Left cardiac atrium (tissue), 4 donors: ENCODE data around the gene PIANP. TPM values are rescaled to one million over a fixed set of nuclear protein-coding genes. Genes with fewer than 3 reads are reported as not detected.
A peak's percentile ranks its signal among the peaks of the same experiment; 100 is the strongest.
"Not testable (repeated sequence)": the region's sequence is repeated elsewhere in the genome, so short reads cannot be mapped to it uniquely, and the experiment has no call there.

Source experiments
- ATAC-seq, 2 donors: fragments of 200-7000 bp; cut with Tn5 transposase; one replicate each; pipeline ENCODE4 v1.9.1; 2020; ENCODE audit warnings: mild to moderate bottlenecking in 2 of 2, moderate library complexity in 2 of 2
- DNase-seq: peaks from one replicate; pipeline ENCODE4 v3.0.0-alpha.2; 2020
- intact Hi-C, 2 donors: fragments of 100-400 bp; cut with DNase I; formaldehyde crosslinking; loops; one replicate each; pipeline versions ENCODE4 v1.14.1 to v1.15.1; 2022 to 2023
- long read RNA-seq: library from polyadenylated mRNA; unstranded; transcript quantifications from one replicate; pipeline ENCODE4 v2.0.0, GENCODE V29; 2021
- total RNA-seq, 2 donors: library from RNA; stranded (reverse); fragmentation: NEBNext Ultra II Directional; extraction: Animal tissue kit (Norgen Biotek cat#: 25700); gene quantifications; one replicate each; pipeline ENCODE4 v1.2.1, GENCODE V29; 2021
- donor health status: DM: no; HTN: yes; CAD: no.
- donor health status: DM: no; HTN: yes; CAD: no; lungs with severe emphysema.
- donor health status: DM: yes; HTN: yes; CAD: no.
- donor health status: Dilated cardiomyopathy.

The PIANP gene
- under 1 TPM; 0.18 to 0.42 TPM for total RNA-seq
- long read RNA-seq = 0 reads

DNA sequence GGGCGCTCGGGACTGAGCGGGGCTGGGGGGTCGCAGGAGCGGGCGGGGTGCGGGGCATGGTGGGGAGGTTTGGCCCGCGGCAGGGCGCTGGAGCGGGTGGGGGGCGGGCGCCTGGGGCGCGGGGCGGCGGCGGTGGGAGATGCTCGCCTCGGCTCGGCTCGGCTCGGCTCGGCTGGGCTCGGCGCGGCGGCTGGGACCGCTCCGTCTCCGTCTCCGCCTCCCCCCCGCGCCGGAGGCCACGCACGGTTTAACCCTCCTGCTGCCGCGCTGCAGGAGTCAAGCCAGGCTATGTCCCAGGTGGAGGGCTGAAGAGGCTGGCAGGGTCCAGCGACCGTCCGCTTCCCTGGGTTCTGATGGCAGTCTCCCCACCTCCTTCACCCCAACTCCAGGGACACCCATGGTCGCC lies at the start of gene PIANP:
TSS of gene PIANP (minus strand) at position 170 of the 406 bp plus-strand sequence. CDS start 2,754 bp downstream, outside the sequence.
- ATAC-seq (peak; percentile 84 to 86), DNase-seq (peak; percentile 45)
- intact Hi-C loops = no loop called here

- no peak for DNase-seq
- no peak for ATAC-seq
- intact Hi-C loops = no loop called here
These were observed 48.1 kb upstream of the PIANP start for GRCh38 chr12:6748761-6749160.

GRCh38 chr12:6747216-6747615 lies 46.6 kb upstream of the PIANP start:
- ATAC-seq (no peak), DNase-seq (no peak)
- intact Hi-C loops = no loop called here

- intact Hi-C loops = no loop called here
- ATAC-seq (peak; percentile 34 to 38), DNase-seq (no peak)
These were observed 45.3 kb upstream of the PIANP start for GRCh38 chr12:6745741-6746525.

- DNase-seq, intact Hi-C loops, ATAC-seq: not testable (repeated sequence)
These were observed 42.7 kb upstream of the PIANP start for GRCh38 chr12:6743300-6743699.

GRCh38 chr12:6742834-6743233 lies 42.2 kb upstream of the PIANP start:
- no peak for ATAC-seq
- intact Hi-C loops = no loop called here
- DNase-seq = no peak

GRCh38 chr12:6742080-6742479 lies 41.5 kb upstream of the PIANP start:
- ATAC-seq, intact Hi-C loops, DNase-seq: not testable (repeated sequence)

DNA sequence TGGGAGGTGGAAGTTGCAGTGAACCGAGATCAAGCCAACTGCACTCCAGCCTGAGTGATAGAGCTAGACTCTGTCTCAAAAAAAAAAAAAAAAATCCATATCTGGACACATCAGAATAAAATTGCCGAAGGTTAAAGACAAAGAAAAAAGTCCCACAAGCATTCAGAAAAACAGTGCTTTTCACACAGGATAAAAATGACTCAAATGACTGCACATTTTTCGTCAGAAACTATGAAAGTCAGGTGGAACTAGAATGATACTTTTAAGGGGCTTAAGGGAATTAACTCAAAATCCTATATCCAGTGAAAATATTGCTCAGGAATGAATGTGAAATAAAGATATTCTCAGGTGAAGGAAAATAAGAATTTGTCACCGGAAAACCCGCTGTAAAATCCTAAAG lies 36.1 kb upstream of the PIANP start:
- ATAC-seq = no peak
- DNase-seq = no peak
- intact Hi-C loops = loop anchor here in 1 of 2 donors (5.0 kb wide), 1 partner anchor 41 kb away; no protein-coding TSS in a partner anchor

GRCh38 chr12:6735448-6736191 lies 35.0 kb upstream of the PIANP start:
- ATAC-seq (peak; percentile 90 to 93), DNase-seq (peak; percentile 71)
- intact Hi-C loops = loop anchor here in 1 of 2 donors (5.0 kb wide), 1 partner anchor 42 kb away; no protein-coding TSS in a partner anchor

GRCh38 chr12:6734506-6735387 lies 34.1 kb upstream of the PIANP start:
- DNase-seq = no peak
- intact Hi-C loops = loop anchor here (5.0 kb wide), 1 partner anchor 43 kb away; no protein-coding TSS in a partner anchor
- no peak for ATAC-seq

DNA sequence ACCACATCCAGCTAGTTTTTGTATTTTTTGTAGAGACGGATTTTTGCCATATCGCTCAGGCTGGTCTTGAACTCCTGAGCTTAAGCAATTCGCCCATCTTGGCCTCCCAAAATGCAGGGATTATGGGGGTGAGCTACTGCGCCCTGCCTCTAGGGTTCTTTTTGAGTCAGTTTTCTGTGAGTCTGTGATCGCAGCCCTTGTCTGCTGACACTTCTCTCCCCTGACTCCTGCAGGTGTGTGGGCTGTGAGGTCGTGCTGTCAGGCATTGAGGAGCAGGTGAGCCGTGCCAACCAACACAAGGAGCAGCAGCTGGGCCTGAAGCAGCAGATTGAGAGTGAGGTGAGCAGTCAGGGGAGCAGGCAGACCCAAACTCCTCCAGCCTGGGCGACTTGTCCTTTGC lies 29.6 kb upstream of the PIANP start:
- DNase-seq (no peak), ATAC-seq (no peak)
- intact Hi-C loops = loop anchor here in 1 of 2 donors (5.0 kb wide), 1 partner anchor 47 kb away; no protein-coding TSS in a partner anchor

DNA sequence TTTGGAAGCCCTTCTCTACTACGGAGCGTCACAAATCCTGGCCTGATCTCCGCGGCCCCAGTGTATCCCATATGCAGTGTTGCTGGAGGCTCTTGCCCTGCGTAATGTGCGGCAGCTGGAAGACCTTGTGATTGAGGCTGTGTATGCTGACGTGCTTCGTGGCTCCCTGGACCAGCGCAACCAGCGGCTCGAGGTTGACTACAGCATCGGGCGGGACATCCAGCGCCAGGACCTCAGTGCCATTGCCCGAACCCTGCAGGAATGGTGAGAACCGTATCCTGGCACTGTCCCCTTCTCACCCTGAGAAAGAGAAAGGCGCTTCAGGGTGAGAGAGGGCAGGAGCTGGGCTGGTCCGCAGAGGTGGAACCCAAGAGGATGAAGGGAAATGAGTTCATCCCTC lies 28.6 kb upstream of the PIANP start:
- ATAC-seq (no peak), DNase-seq (no peak)
- intact Hi-C loops = no loop called here

DNA sequence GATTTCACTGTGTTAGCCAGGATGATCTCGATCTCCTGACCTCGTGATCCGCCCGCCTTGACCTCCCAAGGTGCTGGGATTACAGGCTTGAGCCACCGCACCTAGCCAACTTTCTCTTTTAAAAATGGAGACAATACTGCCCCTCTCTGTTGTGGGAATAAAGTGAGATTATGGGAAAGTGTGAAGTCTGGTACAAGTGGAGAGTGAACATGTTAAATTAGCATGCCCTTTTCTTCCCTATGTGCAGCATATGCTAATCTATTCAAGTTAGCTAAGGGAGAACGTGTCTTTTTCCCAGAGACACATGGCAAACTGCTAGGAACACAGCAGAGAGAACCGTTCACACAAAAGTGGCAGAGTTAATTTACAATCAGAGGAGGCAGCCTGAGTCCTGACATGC lies 24.7 kb upstream of the PIANP start:
- intact Hi-C loops = loop anchor here in 1 of 2 donors (2.0 kb wide), 1 partner anchor 63 kb away; the partner anchor contains the start of gene ING4
- ATAC-seq = no peak
- DNase-seq = no peak

DNA sequence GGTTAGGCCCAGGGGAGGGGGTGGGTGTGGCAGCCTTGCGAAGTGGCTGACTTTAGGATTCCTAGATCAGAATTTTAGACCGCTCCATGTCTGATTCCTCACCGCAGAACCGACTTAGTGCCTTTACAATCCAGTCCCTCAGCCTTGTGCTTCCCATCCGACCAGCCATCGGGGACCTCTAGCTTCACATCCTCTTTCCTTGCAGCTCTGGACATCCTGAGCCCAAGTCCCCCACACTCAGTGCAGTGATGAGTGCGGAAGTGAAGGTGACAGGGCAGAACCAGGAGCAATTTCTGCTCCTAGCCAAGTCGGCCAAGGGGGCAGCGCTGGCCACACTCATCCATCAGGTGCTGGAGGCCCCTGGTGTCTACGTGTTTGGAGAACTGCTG lies 23.8 kb upstream of the PIANP start:
- DNase-seq = no peak
- peak; percentile 7 to 23 for ATAC-seq
- intact Hi-C loops = loop anchor here in 1 of 2 donors (2.0 kb wide), 1 partner anchor 62 kb away; the partner anchor contains the start of gene ING4

DNA sequence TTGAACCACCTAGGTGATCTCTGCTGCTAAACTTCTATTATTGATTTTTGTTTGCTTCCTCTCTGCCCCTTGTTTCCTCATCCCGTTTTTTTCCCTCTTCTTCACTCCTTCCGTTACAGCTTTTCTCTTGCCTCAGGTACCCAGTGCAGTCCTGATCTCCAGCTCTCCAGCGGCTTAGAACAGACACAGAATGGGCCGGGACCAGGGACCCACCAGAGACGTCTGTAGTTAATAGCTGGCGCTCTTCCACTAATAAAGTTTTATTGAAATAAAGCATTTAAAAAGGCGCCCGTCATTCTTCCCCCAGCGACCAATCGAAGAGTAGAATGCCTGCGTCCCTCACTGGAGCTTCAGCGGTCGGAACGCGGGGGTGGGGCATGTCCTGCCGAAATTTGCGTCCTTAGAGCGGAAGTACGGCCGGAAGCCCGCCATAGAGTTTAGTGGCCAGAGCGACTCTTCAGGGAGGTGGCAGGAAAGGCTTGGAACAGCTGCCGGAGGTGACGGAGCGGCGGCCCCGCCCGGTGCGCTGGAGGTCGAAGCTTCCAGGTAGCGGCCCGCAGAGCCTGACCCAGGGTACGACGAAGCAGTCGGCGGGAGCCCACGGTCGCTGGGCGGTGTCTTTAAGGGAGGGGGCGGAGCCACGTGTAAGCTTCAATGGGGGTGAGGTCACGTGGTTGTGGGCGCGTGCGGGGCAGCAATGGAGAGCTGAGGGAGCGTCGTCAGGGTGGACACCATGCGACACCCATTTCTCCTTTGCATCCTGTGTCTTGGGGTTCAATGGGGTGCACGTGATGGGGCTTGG lies 23.2 kb upstream of the PIANP start, which contains the start of gene COPS7A:
TSS of gene COPS7A (plus strand) at position 440 of the 802 bp plus-strand sequence. CDS start 611 bp downstream, outside the sequence.
- intact Hi-C loops = loop anchor here in 1 of 2 donors (2.0 kb wide), 1 partner anchor 61 kb away; the partner anchor contains the start of gene ING4
- DNase-seq (peak; percentile 99), ATAC-seq (peak; percentile 98 to 99)

DNA sequence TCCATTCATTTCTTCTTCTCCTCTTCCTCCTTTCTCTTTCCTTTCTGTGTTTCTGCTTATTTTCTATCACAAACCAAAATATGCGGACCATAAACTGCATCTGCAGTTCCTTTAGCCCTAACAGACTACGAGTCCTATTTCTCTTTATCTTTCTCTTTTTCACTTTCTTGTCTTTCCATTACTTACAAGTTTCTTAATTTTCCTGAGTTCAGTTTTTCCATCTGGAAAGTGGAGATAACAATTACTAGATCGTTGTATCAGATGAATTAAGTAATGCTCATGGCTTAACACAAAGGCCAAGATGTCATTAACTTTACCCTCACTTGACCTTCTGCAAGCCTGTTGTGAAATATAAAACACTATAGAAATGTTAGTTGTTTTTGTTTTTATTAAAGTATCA lies 22.2 kb upstream of the PIANP start:
- DNase-seq = no peak
- intact Hi-C loops = no loop called here
- ATAC-seq = no peak

DNA sequence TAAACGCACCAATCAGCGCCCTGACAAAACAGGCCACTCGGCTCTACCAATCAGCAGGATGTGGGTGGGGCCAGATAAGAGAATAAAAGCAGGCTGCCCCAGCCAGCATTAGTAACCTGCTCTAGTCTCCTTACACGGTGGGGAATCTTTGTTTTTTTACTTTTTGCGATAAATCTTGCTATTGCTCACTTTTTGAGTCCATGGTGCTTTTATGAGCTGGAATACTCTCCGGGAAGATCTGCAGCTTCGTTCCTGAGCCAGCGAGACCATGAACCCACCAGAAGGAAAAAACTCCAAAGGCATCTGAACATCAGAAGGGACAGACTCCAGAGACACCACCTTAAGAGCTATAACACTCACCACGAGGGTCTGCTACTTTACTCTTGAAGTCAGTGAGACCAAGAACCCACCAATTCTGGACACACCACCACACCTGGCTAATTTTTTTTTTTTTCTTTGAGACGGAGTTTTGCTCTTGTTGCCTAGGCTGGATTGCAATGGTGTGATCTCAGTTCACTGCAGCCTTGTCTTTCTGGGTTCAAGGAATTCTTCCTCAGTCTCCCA lies 16.3 kb upstream of the PIANP start:
- intact Hi-C loops = no loop called here
- DNase-seq = no peak
- ATAC-seq = no peak
